ENCODE measurements around the gene HINT3. TPM values are rescaled to one million over a fixed set of nuclear protein-coding genes. Genes with fewer than 3 reads are reported as not detected.

HINT3 gene
- total and polyA plus RNA-seq, 2 of the 13 experiments (the other 11 are each of a cell fraction or from before 2014, with no cell fraction given): 3.1 to 22.8 TPM

DNA sequence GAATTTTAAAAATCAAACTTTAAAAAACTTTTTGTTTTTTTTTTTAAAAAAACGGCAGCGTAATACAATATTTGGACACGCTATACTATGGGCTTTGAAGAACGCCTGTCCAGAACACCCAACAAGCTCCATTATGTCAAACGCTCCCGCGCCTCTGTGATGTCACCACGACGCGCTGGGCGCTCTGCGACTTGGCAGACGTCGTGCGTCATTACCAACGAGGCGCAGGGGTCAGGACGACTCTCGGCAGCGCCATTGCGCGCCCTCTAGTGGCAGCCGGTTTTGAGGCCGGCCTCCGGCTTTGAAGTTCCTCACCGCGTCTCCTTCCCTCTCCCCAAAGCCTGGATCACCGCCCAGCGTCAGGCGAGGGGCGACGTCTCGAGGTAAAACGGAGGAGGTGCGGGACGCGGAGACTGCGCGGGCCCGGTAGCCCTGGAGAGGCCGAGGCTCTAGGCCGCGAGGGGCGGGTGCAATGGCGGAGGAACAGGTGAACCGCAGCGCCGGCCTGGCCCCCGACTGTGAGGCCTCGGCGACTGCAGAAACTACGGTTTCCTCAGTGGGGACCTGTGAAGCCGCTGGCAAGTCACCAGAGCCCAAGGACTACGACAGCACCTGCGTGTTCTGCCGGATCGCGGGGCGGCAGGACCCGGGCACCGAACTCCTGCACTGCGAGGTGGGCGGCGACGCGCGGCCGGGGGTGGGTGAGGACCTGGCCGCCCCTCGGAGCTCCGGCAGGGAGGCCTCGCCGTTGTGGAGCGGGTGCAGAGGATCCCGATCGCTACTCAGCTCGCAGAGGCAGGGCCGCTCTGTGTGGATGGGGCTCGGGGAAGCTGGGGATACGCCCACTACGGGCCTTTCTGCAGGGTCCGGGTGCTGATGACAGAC lies at the start of gene HINT3 (continued):
- TF ChIP-seq, protein P1, sequence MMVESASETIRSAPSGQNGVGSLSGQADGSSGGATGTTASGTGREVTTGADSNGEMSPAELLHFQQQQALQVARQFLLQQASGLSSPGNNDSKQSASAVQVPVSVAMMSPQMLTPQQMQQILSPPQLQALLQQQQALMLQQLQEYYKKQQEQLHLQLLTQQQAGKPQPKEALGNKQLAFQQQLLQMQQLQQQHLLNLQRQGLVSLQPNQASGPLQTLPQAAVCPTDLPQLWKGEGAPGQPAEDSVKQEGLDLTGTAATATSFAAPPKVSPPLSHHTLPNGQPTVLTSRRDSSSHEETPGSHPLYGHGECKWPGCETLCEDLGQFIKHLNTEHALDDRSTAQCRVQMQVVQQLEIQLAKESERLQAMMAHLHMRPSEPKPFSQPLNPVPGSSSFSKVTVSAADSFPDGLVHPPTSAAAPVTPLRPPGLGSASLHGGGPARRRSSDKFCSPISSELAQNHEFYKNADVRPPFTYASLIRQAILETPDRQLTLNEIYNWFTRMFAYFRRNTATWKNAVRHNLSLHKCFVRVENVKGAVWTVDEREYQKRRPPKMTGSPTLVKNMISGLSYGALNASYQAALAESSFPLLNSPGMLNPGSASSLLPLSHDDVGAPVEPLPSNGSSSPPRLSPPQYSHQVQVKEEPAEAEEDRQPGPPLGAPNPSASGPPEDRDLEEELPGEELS (CRISPR knock-in tag; IDR thresholded peaks at IDR 0.05): peak; percentile 79
- TF ChIP-seq, protein P2, sequence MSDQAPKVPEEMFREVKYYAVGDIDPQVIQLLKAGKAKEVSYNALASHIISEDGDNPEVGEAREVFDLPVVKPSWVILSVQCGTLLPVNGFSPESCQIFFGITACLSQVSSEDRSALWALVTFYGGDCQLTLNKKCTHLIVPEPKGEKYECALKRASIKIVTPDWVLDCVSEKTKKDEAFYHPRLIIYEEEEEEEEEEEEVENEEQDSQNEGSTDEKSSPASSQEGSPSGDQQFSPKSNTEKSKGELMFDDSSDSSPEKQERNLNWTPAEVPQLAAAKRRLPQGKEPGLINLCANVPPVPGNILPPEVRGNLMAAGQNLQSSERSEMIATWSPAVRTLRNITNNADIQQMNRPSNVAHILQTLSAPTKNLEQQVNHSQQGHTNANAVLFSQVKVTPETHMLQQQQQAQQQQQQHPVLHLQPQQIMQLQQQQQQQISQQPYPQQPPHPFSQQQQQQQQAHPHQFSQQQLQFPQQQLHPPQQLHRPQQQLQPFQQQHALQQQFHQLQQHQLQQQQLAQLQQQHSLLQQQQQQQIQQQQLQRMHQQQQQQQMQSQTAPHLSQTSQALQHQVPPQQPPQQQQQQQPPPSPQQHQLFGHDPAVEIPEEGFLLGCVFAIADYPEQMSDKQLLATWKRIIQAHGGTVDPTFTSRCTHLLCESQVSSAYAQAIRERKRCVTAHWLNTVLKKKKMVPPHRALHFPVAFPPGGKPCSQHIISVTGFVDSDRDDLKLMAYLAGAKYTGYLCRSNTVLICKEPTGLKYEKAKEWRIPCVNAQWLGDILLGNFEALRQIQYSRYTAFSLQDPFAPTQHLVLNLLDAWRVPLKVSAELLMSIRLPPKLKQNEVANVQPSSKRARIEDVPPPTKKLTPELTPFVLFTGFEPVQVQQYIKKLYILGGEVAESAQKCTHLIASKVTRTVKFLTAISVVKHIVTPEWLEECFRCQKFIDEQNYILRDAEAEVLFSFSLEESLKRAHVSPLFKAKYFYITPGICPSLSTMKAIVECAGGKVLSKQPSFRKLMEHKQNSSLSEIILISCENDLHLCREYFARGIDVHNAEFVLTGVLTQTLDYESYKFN (CRISPR knock-in tag; conservative IDR thresholded peaks at IDR 0.05): peak; percentile 72
- 0 out of 2 replicates have a peak, but pooled peaks have one; percentile 30 for TF ChIP-seq RFX3 (CRISPR knock-in tag; IDR thresholded peaks at IDR 0.05)
- TF ChIP-seq PTBP1 (IDR thresholded peaks at IDR 0.05; ENCODE audit: low read depth, low read length, poor library complexity, severe bottlenecking): peak; percentile 95
- TF ChIP-seq ZNF160 (CRISPR knock-in tag; IDR thresholded peaks at IDR 0.05): peak; percentile 78; the same call in 1 of the 2 replicates
- peak; percentile 65; the same call in 1 of the 2 replicates for TF ChIP-seq HHEX (CRISPR knock-in tag; IDR thresholded peaks at IDR 0.05)
- peak; percentile 50; the same call in 1 of the 2 replicates for TF ChIP-seq ZNF143 (CRISPR knock-in tag; IDR thresholded peaks at IDR 0.05)
- TF ChIP-seq, protein P3, sequence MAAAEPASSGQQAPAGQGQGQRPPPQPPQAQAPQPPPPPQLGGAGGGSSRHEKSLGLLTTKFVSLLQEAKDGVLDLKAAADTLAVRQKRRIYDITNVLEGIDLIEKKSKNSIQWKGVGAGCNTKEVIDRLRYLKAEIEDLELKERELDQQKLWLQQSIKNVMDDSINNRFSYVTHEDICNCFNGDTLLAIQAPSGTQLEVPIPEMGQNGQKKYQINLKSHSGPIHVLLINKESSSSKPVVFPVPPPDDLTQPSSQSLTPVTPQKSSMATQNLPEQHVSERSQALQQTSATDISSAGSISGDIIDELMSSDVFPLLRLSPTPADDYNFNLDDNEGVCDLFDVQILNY (CRISPR knock-in tag; conservative IDR thresholded peaks at IDR 0.05): peak; percentile 92
- peak; percentile 88; the same call in 1 of the 2 replicates for TF ChIP-seq ELF4 (CRISPR knock-in tag; IDR thresholded peaks at IDR 0.05; ENCODE audit: borderline replicate concordance)
- no peak for TF ChIP-seq GABPA (IDR thresholded peaks at IDR 0.05; ENCODE audit: low read depth, low read length)
- peak; percentile 68 for TF ChIP-seq GABPA (CRISPR knock-in tag; IDR thresholded peaks at IDR 0.05; ENCODE audit: low read depth)
- TF ChIP-seq, protein P4, sequence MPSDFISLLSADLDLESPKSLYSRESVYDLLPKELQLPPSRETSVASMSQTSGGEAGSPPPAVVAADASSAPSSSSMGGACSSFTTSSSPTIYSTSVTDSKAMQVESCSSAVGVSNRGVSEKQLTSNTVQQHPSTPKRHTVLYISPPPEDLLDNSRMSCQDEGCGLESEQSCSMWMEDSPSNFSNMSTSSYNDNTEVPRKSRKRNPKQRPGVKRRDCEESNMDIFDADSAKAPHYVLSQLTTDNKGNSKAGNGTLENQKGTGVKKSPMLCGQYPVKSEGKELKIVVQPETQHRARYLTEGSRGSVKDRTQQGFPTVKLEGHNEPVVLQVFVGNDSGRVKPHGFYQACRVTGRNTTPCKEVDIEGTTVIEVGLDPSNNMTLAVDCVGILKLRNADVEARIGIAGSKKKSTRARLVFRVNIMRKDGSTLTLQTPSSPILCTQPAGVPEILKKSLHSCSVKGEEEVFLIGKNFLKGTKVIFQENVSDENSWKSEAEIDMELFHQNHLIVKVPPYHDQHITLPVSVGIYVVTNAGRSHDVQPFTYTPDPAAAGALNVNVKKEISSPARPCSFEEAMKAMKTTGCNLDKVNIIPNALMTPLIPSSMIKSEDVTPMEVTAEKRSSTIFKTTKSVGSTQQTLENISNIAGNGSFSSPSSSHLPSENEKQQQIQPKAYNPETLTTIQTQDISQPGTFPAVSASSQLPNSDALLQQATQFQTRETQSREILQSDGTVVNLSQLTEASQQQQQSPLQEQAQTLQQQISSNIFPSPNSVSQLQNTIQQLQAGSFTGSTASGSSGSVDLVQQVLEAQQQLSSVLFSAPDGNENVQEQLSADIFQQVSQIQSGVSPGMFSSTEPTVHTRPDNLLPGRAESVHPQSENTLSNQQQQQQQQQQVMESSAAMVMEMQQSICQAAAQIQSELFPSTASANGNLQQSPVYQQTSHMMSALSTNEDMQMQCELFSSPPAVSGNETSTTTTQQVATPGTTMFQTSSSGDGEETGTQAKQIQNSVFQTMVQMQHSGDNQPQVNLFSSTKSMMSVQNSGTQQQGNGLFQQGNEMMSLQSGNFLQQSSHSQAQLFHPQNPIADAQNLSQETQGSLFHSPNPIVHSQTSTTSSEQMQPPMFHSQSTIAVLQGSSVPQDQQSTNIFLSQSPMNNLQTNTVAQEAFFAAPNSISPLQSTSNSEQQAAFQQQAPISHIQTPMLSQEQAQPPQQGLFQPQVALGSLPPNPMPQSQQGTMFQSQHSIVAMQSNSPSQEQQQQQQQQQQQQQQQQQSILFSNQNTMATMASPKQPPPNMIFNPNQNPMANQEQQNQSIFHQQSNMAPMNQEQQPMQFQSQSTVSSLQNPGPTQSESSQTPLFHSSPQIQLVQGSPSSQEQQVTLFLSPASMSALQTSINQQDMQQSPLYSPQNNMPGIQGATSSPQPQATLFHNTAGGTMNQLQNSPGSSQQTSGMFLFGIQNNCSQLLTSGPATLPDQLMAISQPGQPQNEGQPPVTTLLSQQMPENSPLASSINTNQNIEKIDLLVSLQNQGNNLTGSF (CRISPR knock-in tag; IDR thresholded peaks at IDR 0.05): 0 out of 2 replicates have a peak, but pooled peaks have one; percentile 60
- peak; percentile 52; the same call in 1 of the 2 replicates for TF ChIP-seq EHMT2 (IDR thresholded peaks at IDR 0.05; ENCODE audit: borderline replicate concordance, low read depth, low read length)
- TF ChIP-seq, protein P5, sequence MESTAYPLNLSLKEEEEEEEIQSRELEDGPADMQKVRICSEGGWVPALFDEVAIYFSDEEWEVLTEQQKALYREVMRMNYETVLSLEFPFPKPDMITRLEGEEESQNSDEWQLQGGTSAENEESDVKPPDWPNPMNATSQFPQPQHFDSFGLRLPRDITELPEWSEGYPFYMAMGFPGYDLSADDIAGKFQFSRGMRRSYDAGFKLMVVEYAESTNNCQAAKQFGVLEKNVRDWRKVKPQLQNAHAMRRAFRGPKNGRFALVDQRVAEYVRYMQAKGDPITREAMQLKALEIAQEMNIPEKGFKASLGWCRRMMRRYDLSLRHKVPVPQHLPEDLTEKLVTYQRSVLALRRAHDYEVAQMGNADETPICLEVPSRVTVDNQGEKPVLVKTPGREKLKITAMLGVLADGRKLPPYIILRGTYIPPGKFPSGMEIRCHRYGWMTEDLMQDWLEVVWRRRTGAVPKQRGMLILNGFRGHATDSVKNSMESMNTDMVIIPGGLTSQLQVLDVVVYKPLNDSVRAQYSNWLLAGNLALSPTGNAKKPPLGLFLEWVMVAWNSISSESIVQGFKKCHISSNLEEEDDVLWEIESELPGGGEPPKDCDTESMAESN (CRISPR knock-in tag; conservative IDR thresholded peaks at IDR 0.05): peak; percentile 98
